Gastroesophageal sphincter (tissue), 4 donors: ENCODE data around the gene MSH5. TPM values are rescaled to one million over a fixed set of nuclear protein-coding genes. Genes with fewer than 3 reads are reported as not detected.

Source experiments
- ATAC-seq: fragments of 150-250 bp; one replicate; pipeline ENCODE4 v1.9.1; 2016; ENCODE audit warnings: mild to moderate bottlenecking, moderate library complexity
- H3K27ac ChIP-seq, 4 donors: fragments of 200-600 bp; sonication (generic) in 3 of 4; 1 replicate in 3 of 4; 2 replicates in 1 of 4; pipeline ENCODE4 v1.5.1; 2016 to 2019
- H3K27me3 ChIP-seq: fragments of 200-600 bp; sonication (generic); one replicate; pipeline ENCODE4 v1.5.1; 2019
- H3K36me3 ChIP-seq, 2 donors: fragments of 200-600 bp; sonication (generic); one replicate each; pipeline ENCODE4 v1.5.1; 2019; ENCODE audit warnings: control low read depth in 1 of 2
- H3K4me1 ChIP-seq, 3 donors: fragments of 200-600 bp; sonication (generic); 1 replicate in 2 of 3; 2 replicates in 1 of 3; pipeline ENCODE4 v1.5.1; 2016 to 2019; ENCODE audit warnings: control low read depth in 2 of 3
- H3K4me3 ChIP-seq, 2 donors: fragments of 200-600 bp; sonication (generic); one replicate each; pipeline ENCODE4 v1.5.1; 2019; ENCODE audit warnings: mild to moderate bottlenecking in 1 of 2, moderate library complexity in 1 of 2
- H3K9me3 ChIP-seq, 3 donors: fragments of 200-600 bp; sonication (generic); one replicate each; pipeline ENCODE4 v1.5.1; 2017 to 2019; ENCODE audit warnings: control low read depth in 2 of 3
- CTCF ChIP-seq, 4 experiments: fragments of 200-600 bp in 2 of 4; fragments of 450-650 bp in 2 of 4; sonication (generic) in 1 of 4; IDR thresholded peaks; one replicate each; pipeline ENCODE4 v1.5.1; 2017 to 2019; ENCODE audit warnings: antibody characterized with exemption in 4 of 4, mild to moderate bottlenecking in 2 of 4, moderate library complexity in 2 of 4
- EP300 ChIP-seq: sonication (generic); formaldehyde crosslinking; IDR thresholded peaks from one replicate; pipeline ENCODE4 v1.6.1; 2017; ENCODE audit warnings: antibody characterized with exemption, mild to moderate bottlenecking
- POLR2A ChIP-seq, 2 donors: fragments of 450-650 bp; IDR thresholded peaks; one replicate each; pipeline ENCODE4 v1.6.1; 2017; ENCODE audit warnings: antibody characterized with exemption in 2 of 2, mild to moderate bottlenecking in 2 of 2, moderate library complexity in 1 of 2
- POLR2AphosphoS5 ChIP-seq: sonication (generic); formaldehyde crosslinking; IDR thresholded peaks from one replicate; pipeline ENCODE4 v1.6.1; 2017; ENCODE audit warnings: antibody characterized with exemption
- WGBS, 2 donors: methylation state at CpG; one replicate each; pipeline ENCODE4 v1.1.5; 2018; ENCODE audit warnings: low coverage in 1 of 2; 5-methylcytosine and 5-hydroxymethylcytosine counted together
- total RNA-seq, 4 donors: library from RNA; depleted of rRNA; stranded (reverse); fragments of >200 nt; gene quantifications; one replicate each; pipeline ENCODE4 v1.1.0, GENCODE V29; 2016

Gene MSH5
- total RNA-seq, 4 donors from 2014 or later = 1.9 to 12.7 (median 6.7) TPM

GRCh38 chr6:31729515-31729978 lies 10.3 kb upstream of the MSH5 start:
- ATAC-seq = peak; percentile 92
- TF ChIP-seq POLR2AphosphoS5 = peak; percentile 68
- TF ChIP-seq EP300 = no peak
- peak in 2 of 4 experiments; percentile 63 to 75 for TF ChIP-seq CTCF (IDR thresholded peaks at IDR 0.05)
- TF ChIP-seq POLR2A (IDR thresholded peaks at IDR 0.05) = no peak
- H3K27ac ChIP-seq = peak overlapping the region; percentile 94 to 99 (median 96)
- H3K9me3 ChIP-seq = no peaks in the 10 kb centered on the region
- WGBS, 2 donors = 0% methylated on average over 3 to 7 of the region's 29 CpGs
- H3K36me3 ChIP-seq = peaks cover 0 to 72% of the 10 kb centered on the region in 2 donors
- H3K27me3 ChIP-seq = no peaks in the 10 kb centered on the region
- H3K4me1 ChIP-seq = peaks cover 0 to 70% (median 29%) of the 10 kb centered on the region in 3 donors
- H3K4me3 ChIP-seq = peak overlapping the region; percentile 80 to 92

- Histone ChIP-seq H3K4me1 (peaks cover 0 to 76% (median 31%) of the 10 kb centered on the region in 3 donors), H3K9me3 (no peaks in the 10 kb centered on the region), H3K4me3 (peak overlapping the region; percentile 80 to 92), H3K27ac (peak overlapping the region; percentile 94 to 99 (median 96)), H3K36me3 (peaks cover 0 to 69% of the 10 kb centered on the region in 2 donors), H3K27me3 (no peaks in the 10 kb centered on the region)
- TF ChIP-seq POLR2AphosphoS5 (peak; percentile 47), POLR2A (IDR thresholded peaks at IDR 0.05) (peak; percentile 42 to 43), EP300 (no peak), CTCF (IDR thresholded peaks at IDR 0.05) (no peak)
- ATAC-seq = peak; percentile 85
- 4% methylated on average over 8 to 11 of the region's 46 CpGs for WGBS, 2 donors
Measured at GRCh38 chr6:31729979-31730630, 9.7 kb upstream of the MSH5 start.

- Histone ChIP-seq H3K36me3 (peaks cover 0 to 64% of the 10 kb centered on the region in 2 donors), H3K4me1 (peaks cover 0 to 79% (median 31%) of the 10 kb centered on the region in 3 donors), H3K27me3 (no peaks in the 10 kb centered on the region), H3K4me3 (peak overlapping the region in 1 of 2 donors; percentile 80), H3K27ac (peak overlapping the region; percentile 94 to 99 (median 96)), H3K9me3 (no peaks in the 10 kb centered on the region)
- WGBS, 2 donors = 84% methylated on average over 4 of the region's 11 CpGs; no CpG with 5 or more reads in 1 of the 2 donors
- ATAC-seq = no peak
- TF ChIP-seq EP300 (no peak), POLR2AphosphoS5 (no peak), CTCF (IDR thresholded peaks at IDR 0.05) (no peak), POLR2A (IDR thresholded peaks at IDR 0.05) (no peak)
Measured at GRCh38 chr6:31730631-31731086, 9.1 kb upstream of the MSH5 start.

GRCh38 chr6:31732029-31732428 lies 7.8 kb upstream of the MSH5 start:
- Histone ChIP-seq H3K27ac (peak overlapping the region in 2 of 4 donors; percentile 20 to 98), H3K27me3 (no peaks in the 10 kb centered on the region), H3K4me1 (peaks cover 0 to 79% (median 35%) of the 10 kb centered on the region in 3 donors), H3K4me3 (no peak overlapping the region), H3K36me3 (peaks cover 0 to 50% of the 10 kb centered on the region in 2 donors), H3K9me3 (no peaks in the 10 kb centered on the region)
- WGBS, 2 donors = 54 to 71% methylated on average over 2 to 3 of the region's 3 CpGs
- no peak for ATAC-seq
- TF ChIP-seq POLR2AphosphoS5 = no peak
- no peak for TF ChIP-seq CTCF (IDR thresholded peaks at IDR 0.05)
- TF ChIP-seq EP300 = no peak
- TF ChIP-seq POLR2A (IDR thresholded peaks at IDR 0.05) = no peak
